ENCODE results near the gene SLC12A2. TPM values are rescaled to one million over a fixed set of nuclear protein-coding genes. Genes with fewer than 3 reads are reported as not detected.

Gene SLC12A2
- total and polyA plus RNA-seq, 9 of the 15 experiments (the other 6 are each of a cell fraction or from before 2014, with no cell fraction given): 5.1 to 20.3 (median 12.6) TPM

DNA sequence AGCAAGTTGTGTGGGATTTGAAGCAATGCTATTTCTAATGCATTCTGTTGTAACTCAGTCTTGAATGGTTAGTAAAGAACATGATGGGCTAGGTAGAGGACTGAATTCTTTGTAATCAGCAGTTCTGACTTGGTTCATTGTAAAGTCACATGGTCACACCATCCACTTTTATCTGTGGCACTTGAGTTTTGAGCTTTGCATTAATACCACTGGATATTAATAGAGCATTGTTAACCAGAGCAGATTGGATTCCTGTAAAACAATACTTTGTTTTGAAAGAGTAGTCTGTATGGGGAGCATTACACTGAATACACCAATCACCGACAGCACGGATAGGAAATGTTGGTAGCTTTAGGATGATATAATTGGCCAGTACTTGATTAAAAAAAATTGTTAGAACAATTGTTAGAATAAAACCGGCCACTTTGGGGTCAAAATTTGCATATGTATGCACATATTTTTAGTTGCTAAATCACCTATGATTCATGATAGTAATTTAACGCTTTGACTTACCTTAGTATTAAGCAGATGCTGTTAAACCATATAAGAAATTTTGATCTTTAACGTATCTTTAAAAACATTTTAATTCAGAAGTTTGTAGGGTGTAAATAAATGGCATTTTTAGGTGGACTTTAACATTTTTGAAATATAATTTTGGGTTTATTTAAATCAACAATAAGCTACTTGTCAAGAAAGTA is 17.4 kb downstream of the SLC12A2 start:
- H4K20me1 ChIP-seq (replicated peaks; ENCODE audit: control insufficient read depth, insufficient read depth, low read length): no peaks in the 10 kb centered on the region

More for the DNA sequence above, 17.4 kb downstream of the SLC12A2 start:
- ATAC-seq (no peak), DNase-seq (ENCODE audit: extremely low read depth in 1 of 4, low spot score in 3 of 4) (no peak), FAIRE-seq (no peak)
- peaks cover 4% of the 10 kb centered on the region; the same call in 1 of the 2 replicates for H3K9me3 ChIP-seq (replicated peaks; ENCODE audit: control insufficient read depth, insufficient read depth, low read depth, low read length)
- intact Hi-C loops (cut with micrococcal nuclease) (no loop called here), in situ Hi-C loops (cut with MboI) (no loop called here)
- H3K4me3 ChIP-seq: no peak overlapping the region
- no peak overlapping the region for H2AFZ ChIP-seq (ENCODE audit: low read depth, low read length)
- TF ChIP-seq PHB (CRISPR knock-in tag; IDR thresholded peaks at IDR 0.05) (no peak), NCOA2 (IDR thresholded peaks at IDR 0.05; ENCODE audit: partially characterized antibody in 2 of 2) (no peak), FOXK2 (conservative IDR thresholded peaks at IDR 0.05 in 1 of 2, IDR thresholded peaks at IDR 0.05 in 1 of 2; ENCODE audit: low read depth in 2 of 2) (no peak), ZNF23 (CRISPR knock-in tag; IDR thresholded peaks at IDR 0.05) (no peak), GABPA (tag; conservative IDR thresholded peaks at IDR 0.05; ENCODE audit: low read depth) (no peak), SMAD3 (CRISPR knock-in tag; conservative IDR thresholded peaks at IDR 0.05) (no peak), SREBF1 (IDR thresholded peaks at IDR 0.05; ENCODE audit: borderline replicate concordance, low read depth, low read length) (no peak), ZNF232 (CRISPR knock-in tag; IDR thresholded peaks at IDR 0.05) (no peak), SOX6 (IDR thresholded peaks at IDR 0.05) (no peak), ZNF668 (CRISPR knock-in tag; IDR thresholded peaks at IDR 0.05) (no peak), ZNF57 (CRISPR knock-in tag; IDR thresholded peaks at IDR 0.05) (no peak), WHSC1 (IDR thresholded peaks at IDR 0.05; ENCODE audit: low read length) (no peak), POLR2A (conservative IDR thresholded peaks at IDR 0.05) (no peak), CCNT2 (IDR thresholded peaks at IDR 0.05; ENCODE audit: borderline replicate concordance, extremely low read depth, insufficient read length, low read depth, low read length) (no peak), XRCC4 (IDR thresholded peaks at IDR 0.05; ENCODE audit: extremely low read depth, insufficient read depth, insufficient read length) (no peak), KLF10 (CRISPR knock-in tag; IDR thresholded peaks at IDR 0.05) (no peak)
- TF ChIP-seq, protein P1, sequence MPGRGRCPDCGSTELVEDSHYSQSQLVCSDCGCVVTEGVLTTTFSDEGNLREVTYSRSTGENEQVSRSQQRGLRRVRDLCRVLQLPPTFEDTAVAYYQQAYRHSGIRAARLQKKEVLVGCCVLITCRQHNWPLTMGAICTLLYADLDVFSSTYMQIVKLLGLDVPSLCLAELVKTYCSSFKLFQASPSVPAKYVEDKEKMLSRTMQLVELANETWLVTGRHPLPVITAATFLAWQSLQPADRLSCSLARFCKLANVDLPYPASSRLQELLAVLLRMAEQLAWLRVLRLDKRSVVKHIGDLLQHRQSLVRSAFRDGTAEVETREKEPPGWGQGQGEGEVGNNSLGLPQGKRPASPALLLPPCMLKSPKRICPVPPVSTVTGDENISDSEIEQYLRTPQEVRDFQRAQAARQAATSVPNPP (IDR thresholded peaks at IDR 0.05; ENCODE audit: borderline replicate concordance, insufficient read depth, insufficient read length): no peak
- TF ChIP-seq, protein P2, sequence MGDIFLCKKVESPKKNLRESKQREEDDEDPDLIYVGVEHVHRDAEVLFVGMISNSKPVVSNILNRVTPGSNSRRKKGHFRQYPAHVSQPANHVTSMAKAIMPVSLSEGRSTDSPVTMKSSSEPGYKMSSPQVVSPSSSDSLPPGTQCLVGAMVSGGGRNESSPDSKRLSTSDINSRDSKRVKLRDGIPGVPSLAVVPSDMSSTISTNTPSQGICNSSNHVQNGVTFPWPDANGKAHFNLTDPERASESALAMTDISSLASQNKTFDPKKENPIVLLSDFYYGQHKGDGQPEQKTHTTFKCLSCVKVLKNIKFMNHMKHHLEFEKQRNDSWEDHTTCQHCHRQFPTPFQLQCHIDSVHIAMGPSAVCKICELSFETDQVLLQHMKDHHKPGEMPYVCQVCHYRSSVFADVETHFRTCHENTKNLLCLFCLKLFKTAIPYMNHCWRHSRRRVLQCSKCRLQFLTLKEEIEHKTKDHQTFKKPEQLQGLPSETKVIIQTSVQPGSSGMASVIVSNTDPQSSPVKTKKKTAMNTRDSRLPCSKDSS (IDR thresholded peaks at IDR 0.05; ENCODE audit: low read depth, partially characterized antibody): no peak
- peaks cover 17% of the 10 kb centered on the region for H3K79me2 ChIP-seq (ENCODE audit: control insufficient read depth, insufficient read depth, low read length)
- no peak overlapping the region for H3K27ac ChIP-seq (ENCODE audit: extremely low read depth, low read depth, low read length)
- H3K27me3 ChIP-seq (ENCODE audit: control insufficient read depth in 2 of 2, insufficient read depth in 2 of 2, low read length in 2 of 2): no peaks in the 10 kb centered on the region
- H3K4me2 ChIP-seq (ENCODE audit: insufficient read depth, low read length): no peak overlapping the region
- CTCF ChIA-PET (ENCODE audit: low intra/inter-chr PET ratio): interaction anchor here (0.6 kb wide), 1 partner anchor 225 kb away, joined by 3 read pairs; no protein-coding TSS in a partner anchor
- POLR2A ChIA-PET: interaction anchor here (0.9 kb wide), 1 partner anchor 16 kb away, joined by 3 read pairs; no protein-coding TSS in a partner anchor
- peaks cover 2% of the 10 kb centered on the region; the same call in 1 of the 3 replicates for H3K36me3 ChIP-seq (ENCODE audit: control insufficient read depth, insufficient read depth, low read length)
- no peak overlapping the region for H3K9ac ChIP-seq (ENCODE audit: insufficient read depth in 1 of 2, low read depth in 2 of 2, low read length in 2 of 2)
- BruUV-seq (replicated peaks): no TSS peak
- WGBS (ENCODE audit: insufficient coverage, low coverage, missing lambda C conversion rate): 77% methylated on average over 5 of the region's 5 CpGs
- H3K4me1 ChIP-seq (replicated peaks in 1 of 2; ENCODE audit: control insufficient read depth in 2 of 2, insufficient read depth in 2 of 2, low read length in 2 of 2): no peaks in the 10 kb centered on the region
- H3K9me1 ChIP-seq (ENCODE audit: control insufficient read depth, insufficient read depth, low read length): no peaks in the 10 kb centered on the region
